ENCODE results near the gene CRYGN.

DNA sequence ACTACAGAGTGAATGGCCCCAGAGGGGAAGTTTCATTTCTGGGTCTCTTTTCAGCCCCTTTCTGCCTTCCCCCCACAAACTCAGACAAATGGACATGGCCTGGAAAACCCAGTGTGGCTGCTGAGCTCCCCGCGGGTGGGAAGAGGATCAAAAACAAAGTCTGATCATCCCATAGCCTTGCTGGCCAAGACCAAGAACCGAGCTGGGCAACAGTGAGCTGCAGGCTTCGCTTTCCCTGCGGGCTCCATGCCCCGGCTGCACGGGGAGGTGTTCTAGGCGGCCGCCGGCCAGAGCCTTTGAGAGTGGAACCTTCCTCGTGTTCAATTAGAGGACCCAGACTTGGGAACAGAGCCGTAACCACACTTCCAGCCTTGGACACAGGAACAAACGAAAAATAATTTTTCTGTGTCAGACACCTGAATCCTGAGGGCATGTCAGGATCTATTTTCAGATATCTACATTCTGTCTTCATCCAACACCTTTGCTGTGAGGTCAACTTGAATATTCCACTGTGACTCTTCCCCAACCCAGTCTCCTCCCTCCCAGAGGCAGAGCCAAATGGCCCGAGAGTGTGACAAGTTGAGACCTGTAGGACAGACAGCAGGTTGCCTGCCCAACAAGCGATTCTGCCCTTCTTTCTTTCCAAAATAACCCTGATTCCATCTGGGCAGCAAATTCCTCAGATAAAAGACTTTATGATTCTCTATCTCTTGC lies 56.1 kb downstream of the CRYGN start:
- no peak for TF ChIP-seq EZH2 (IDR thresholded peaks at IDR 0.05; ENCODE audit: borderline replicate concordance, low read length)
- TF ChIP-seq, protein P1, sequence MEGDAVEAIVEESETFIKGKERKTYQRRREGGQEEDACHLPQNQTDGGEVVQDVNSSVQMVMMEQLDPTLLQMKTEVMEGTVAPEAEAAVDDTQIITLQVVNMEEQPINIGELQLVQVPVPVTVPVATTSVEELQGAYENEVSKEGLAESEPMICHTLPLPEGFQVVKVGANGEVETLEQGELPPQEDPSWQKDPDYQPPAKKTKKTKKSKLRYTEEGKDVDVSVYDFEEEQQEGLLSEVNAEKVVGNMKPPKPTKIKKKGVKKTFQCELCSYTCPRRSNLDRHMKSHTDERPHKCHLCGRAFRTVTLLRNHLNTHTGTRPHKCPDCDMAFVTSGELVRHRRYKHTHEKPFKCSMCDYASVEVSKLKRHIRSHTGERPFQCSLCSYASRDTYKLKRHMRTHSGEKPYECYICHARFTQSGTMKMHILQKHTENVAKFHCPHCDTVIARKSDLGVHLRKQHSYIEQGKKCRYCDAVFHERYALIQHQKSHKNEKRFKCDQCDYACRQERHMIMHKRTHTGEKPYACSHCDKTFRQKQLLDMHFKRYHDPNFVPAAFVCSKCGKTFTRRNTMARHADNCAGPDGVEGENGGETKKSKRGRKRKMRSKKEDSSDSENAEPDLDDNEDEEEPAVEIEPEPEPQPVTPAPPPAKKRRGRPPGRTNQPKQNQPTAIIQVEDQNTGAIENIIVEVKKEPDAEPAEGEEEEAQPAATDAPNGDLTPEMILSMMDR (conservative IDR thresholded peaks at IDR 0.05 in 1 of 2, IDR thresholded peaks at IDR 0.05 in 1 of 2; ENCODE audit: extremely low read depth in 1 of 2, insufficient read depth in 1 of 2, low read depth in 1 of 2, low read length in 2 of 2), result no peak
